Type B pancreatic cell (in vitro differentiated cells): ENCODE data around the gene DOCK1. TPM values are rescaled to one million over a fixed set of nuclear protein-coding genes. Genes with fewer than 3 reads are reported as not detected.
A peak's percentile ranks its signal among the peaks of the same experiment; 100 is the strongest.
"Not testable (repeated sequence)": the region's sequence is repeated elsewhere in the genome, so short reads cannot be mapped to it uniquely, and the experiment has no call there.

Experiments used
- DNase-seq: peaks from one replicate; pipeline ENCODE4 v3.0.0; 2021; ENCODE audit warnings: mixed read lengths; ENCODE audit not compliant: unreplicated experiment; ENCODE audit errors: extremely low spot score
- H3K27ac Mint-ChIP-seq: 2 replicates; pipeline ENCODE4 v1.8.0; 2021; ENCODE audit warnings: mild to moderate bottlenecking, mixed read lengths
- H3K27me3 Mint-ChIP-seq: 2 replicates; pipeline ENCODE4 v1.8.0; 2021; ENCODE audit warnings: mixed read lengths
- H3K36me3 Mint-ChIP-seq: 2 replicates; pipeline ENCODE4 v1.8.0; 2021; ENCODE audit warnings: mixed read lengths
- H3K4me1 Mint-ChIP-seq: one replicate; pipeline ENCODE4 v1.8.0; 2021; ENCODE audit warnings: mixed read lengths; ENCODE audit not compliant: unreplicated experiment
- H3K4me3 Mint-ChIP-seq: 2 replicates; pipeline ENCODE4 v1.8.0; 2021; ENCODE audit warnings: mild to moderate bottlenecking, mixed read lengths
- H3K9me3 Mint-ChIP-seq: 2 replicates; pipeline ENCODE4 v1.8.0; 2021; ENCODE audit warnings: mixed read lengths
- CTCF ChIP-seq: fragments of 200-600 bp; sonication (generic); conservative IDR thresholded peaks from 2 replicates; pipeline ENCODE4 v1.5.0; 2021; ENCODE audit warnings: antibody characterized with exemption, mild to moderate bottlenecking
- total RNA-seq: library from RNA; stranded (reverse); gene quantifications from 2 replicates; pipeline ENCODE4 v1.2.1, GENCODE V29; 2021; ENCODE audit warnings: low replicate concordance

DOCK1 gene
- total RNA-seq, 1 donor from 2014 or later = 67.4 TPM

GRCh38 chr10:126872768-126873167 lies 32.5 kb upstream of the DOCK1 start:
- H3K27ac Mint-ChIP-seq = peak overlapping the region; percentile 24
- H3K4me1 Mint-ChIP-seq = no peaks in the 10 kb centered on the region
- TF ChIP-seq CTCF = no peak
- H3K36me3 Mint-ChIP-seq = no peaks in the 10 kb centered on the region
- peaks cover 4% of the 10 kb centered on the region for H3K27me3 Mint-ChIP-seq
- peak; percentile 27 for DNase-seq
- no peaks in the 10 kb centered on the region for H3K9me3 Mint-ChIP-seq
- H3K4me3 Mint-ChIP-seq = no peak overlapping the region

- DNase-seq = no peak
- no peaks in the 10 kb centered on the region for H3K36me3 Mint-ChIP-seq
- H3K27me3 Mint-ChIP-seq = peaks cover 6% of the 10 kb centered on the region
- H3K27ac Mint-ChIP-seq = no peak overlapping the region
- no peak for TF ChIP-seq CTCF
- no peak overlapping the region for H3K4me3 Mint-ChIP-seq
- H3K4me1 Mint-ChIP-seq = no peaks in the 10 kb centered on the region
- H3K9me3 Mint-ChIP-seq = no peaks in the 10 kb centered on the region
Measured at GRCh38 chr10:126876456-126876855, 28.8 kb upstream of the DOCK1 start.

- TF ChIP-seq CTCF = no peak
- DNase-seq = no peak
- no peak overlapping the region for H3K27ac Mint-ChIP-seq
- no peaks in the 10 kb centered on the region for H3K4me1 Mint-ChIP-seq
- no peak overlapping the region for H3K4me3 Mint-ChIP-seq
- peaks cover 6% of the 10 kb centered on the region for H3K27me3 Mint-ChIP-seq
- no peaks in the 10 kb centered on the region for H3K36me3 Mint-ChIP-seq
- no peaks in the 10 kb centered on the region for H3K9me3 Mint-ChIP-seq
Measured at GRCh38 chr10:126877390-126877789, 27.8 kb upstream of the DOCK1 start.

- H3K27ac Mint-ChIP-seq = no peak overlapping the region
- TF ChIP-seq CTCF = no peak
- no peak for DNase-seq
- no peaks in the 10 kb centered on the region for H3K9me3 Mint-ChIP-seq
- H3K36me3 Mint-ChIP-seq = no peaks in the 10 kb centered on the region
- H3K27me3 Mint-ChIP-seq = peaks cover 6% of the 10 kb centered on the region
- H3K4me1 Mint-ChIP-seq = no peaks in the 10 kb centered on the region
- H3K4me3 Mint-ChIP-seq = no peak overlapping the region
Measured at GRCh38 chr10:126878594-126878993, 26.6 kb upstream of the DOCK1 start.

- Mint-ChIP-seq H3K4me3 (peak overlapping the region; percentile 51), H3K9me3 (no peaks in the 10 kb centered on the region), H3K27me3 (peaks cover 6% of the 10 kb centered on the region), H3K36me3 (no peaks in the 10 kb centered on the region), H3K4me1 (no peaks in the 10 kb centered on the region), H3K27ac (no peak overlapping the region)
- TF ChIP-seq CTCF = no peak
- no peak for DNase-seq
Measured at GRCh38 chr10:126880926-126881325, 24.3 kb upstream of the DOCK1 start.

GRCh38 chr10:126882055-126882454 lies 23.2 kb upstream of the DOCK1 start:
- Mint-ChIP-seq H3K27ac (peak overlapping the region; percentile 74), H3K4me3 (peak overlapping the region; percentile 90)
- H3K4me1 Mint-ChIP-seq, H3K36me3 Mint-ChIP-seq, H3K9me3 Mint-ChIP-seq, H3K27me3 Mint-ChIP-seq: not testable (repeated sequence)
- DNase-seq = peak; percentile 55

- not testable (repeated sequence) for H3K9me3 Mint-ChIP-seq, H3K4me3 Mint-ChIP-seq, DNase-seq, H3K27me3 Mint-ChIP-seq, H3K4me1 Mint-ChIP-seq, H3K27ac Mint-ChIP-seq, H3K36me3 Mint-ChIP-seq
Measured at GRCh38 chr10:126888436-126888835, 16.8 kb upstream of the DOCK1 start.
